ENCODE measurements around the gene SIPA1L2.

- no peak for TF ChIP-seq RFX5 (IDR thresholded peaks at IDR 0.05; ENCODE audit: low read depth, low read length)
- no peak for TF ChIP-seq FOS (IDR thresholded peaks at IDR 0.05; ENCODE audit: low read depth, low read length)
- no peak for TF ChIP-seq POLR2A (IDR thresholded peaks at IDR 0.05; ENCODE audit: low read depth, low read length)
- TF ChIP-seq CTCF (conservative IDR thresholded peaks at IDR 0.05; ENCODE audit: low read depth, low read length) = no peak
- no peak for TF ChIP-seq USF2 (IDR thresholded peaks at IDR 0.05; ENCODE audit: low read depth, low read length)
- no peak for TF ChIP-seq CEBPB (IDR thresholded peaks at IDR 0.05; ENCODE audit: low read depth, low read length)
Observed at GRCh38 chr1:232675260-232675659, 45.3 kb upstream of the SIPA1L2 start.

Measured in IMR-90 (cell line).